ENCODE measurements around the gene GAPDH.
"Not testable (repeated sequence)": the region's sequence is repeated elsewhere in the genome, so short reads cannot be mapped to it uniquely, and the experiment has no call there.

The GAPDH gene

GRCh38 chr12:6547987-6548386, 13.7 kb downstream of the GAPDH start:
- DNase-seq: no peak

- no peak for DNase-seq
Measured at GRCh38 chr12:6548556-6548955, 14.2 kb downstream of the GAPDH start.

GRCh38 chr12:6548966-6549683, 14.8 kb downstream of the GAPDH start:
- DNase-seq: peak; percentile 30 to 31

- no peak for DNase-seq
Measured at GRCh38 chr12:6549684-6550151, 15.4 kb downstream of the GAPDH start.

- DNase-seq: peak; percentile 30 to 54
Measured at GRCh38 chr12:6550294-6551062, 16.2 kb downstream of the GAPDH start.

- DNase-seq: no peak
Measured at GRCh38 chr12:6551063-6551461, 16.7 kb downstream of the GAPDH start.

GRCh38 chr12:6551496-6552139, 17.3 kb downstream of the GAPDH start:
- DNase-seq: no peak

- DNase-seq: no peak
Measured at GRCh38 chr12:6552140-6552551, 17.8 kb downstream of the GAPDH start.

GRCh38 chr12:6553051-6553868, 18.9 kb downstream of the GAPDH start:
- DNase-seq: no peak

GRCh38 chr12:6554168-6555017, 20.1 kb downstream of the GAPDH start:
- DNase-seq: peak; percentile 12 to 30

GRCh38 chr12:6555018-6555691, 20.8 kb downstream of the GAPDH start:
- no peak for DNase-seq

GRCh38 chr12:6556496-6556817, 22.1 kb downstream of the GAPDH start:
- DNase-seq: not testable (repeated sequence)

GRCh38 chr12:6556857-6557256, 22.5 kb downstream of the GAPDH start:
- no peak for DNase-seq

GRCh38 chr12:6558014-6558760, 23.9 kb downstream of the GAPDH start:
- DNase-seq: peak in 1 of 2 donors; percentile 36

GRCh38 chr12:6559500-6559899, 25.2 kb downstream of the GAPDH start:
- DNase-seq: no peak

- no peak for DNase-seq
Measured at GRCh38 chr12:6560501-6561205, 26.3 kb downstream of the GAPDH start.

GRCh38 chr12:6562881-6563280, 28.6 kb downstream of the GAPDH start:
- no peak for DNase-seq

GRCh38 chr12:6563448-6564050, 29.2 kb downstream of the GAPDH start:
- DNase-seq: peak; percentile 24 to 30

GRCh38 chr12:6567112-6567670, 32.9 kb downstream of the GAPDH start:
- no peak for DNase-seq
